GM19351 (cell line): ENCODE data around the gene ARMC3.
A peak's percentile ranks its signal among the peaks of the same experiment; 100 is the strongest.
"Not testable (repeated sequence)": the region's sequence is repeated elsewhere in the genome, so short reads cannot be mapped to it uniquely, and the experiment has no call there.

Source experiments
- ATAC-seq: cut with Tn5 transposase; IDR thresholded peaks from one replicate; pipeline ENCODE4 v1.9.1; 2021; ENCODE audit warnings: mild to moderate bottlenecking, moderate library complexity; ENCODE audit not compliant: unreplicated experiment

ARMC3 gene

GRCh38 chr10:23069019-23069815, 141.4 kb downstream of the ARMC3 start:
- ATAC-seq = no peak

- peak; percentile 4 for ATAC-seq
Measured at GRCh38 chr10:23070092-23070912, 142.4 kb downstream of the ARMC3 start.

- ATAC-seq = peak; percentile 57
Measured at GRCh38 chr10:23070913-23071218, 143.0 kb downstream of the ARMC3 start.

GRCh38 chr10:23072593-23072992, 144.7 kb downstream of the ARMC3 start:
- not testable (repeated sequence) for ATAC-seq

GRCh38 chr10:23073527-23073926, 145.7 kb downstream of the ARMC3 start:
- ATAC-seq = no peak

GRCh38 chr10:23075672-23076071, 147.8 kb downstream of the ARMC3 start:
- no peak for ATAC-seq

GRCh38 chr10:23078114-23078513, 150.3 kb downstream of the ARMC3 start:
- ATAC-seq = no peak

- no peak for ATAC-seq
Measured at GRCh38 chr10:23079700-23080099, 151.8 kb downstream of the ARMC3 start.

- ATAC-seq = no peak
Measured at GRCh38 chr10:23080262-23080661, 152.4 kb downstream of the ARMC3 start.

GRCh38 chr10:23081221-23081750, 153.4 kb downstream of the ARMC3 start:
- no peak for ATAC-seq

GRCh38 chr10:23081891-23082290, 154.0 kb downstream of the ARMC3 start:
- ATAC-seq = peak; percentile 43
